Activated CD8-positive, alpha-beta T cell treated with anti-CD3 and anti-CD28 coated beads for 36 hours (primary cell): ENCODE results near the gene LY86. TPM values are rescaled to one million over a fixed set of nuclear protein-coding genes. Genes with fewer than 3 reads are reported as not detected.

Experiments
- ATAC-seq: fragments of 200-7000 bp; cut with Tn5 transposase; one replicate; pipeline ENCODE4 v1.10.0; 2021; ENCODE audit warnings: mild to moderate bottlenecking, moderate library complexity
- CTCF ChIA-PET: fragments of 350-600 bp; sonication (Branson Sonifier 250); formaldehyde crosslinking; loops from one replicate; lab custom pipeline; 2021; ENCODE audit warnings: antibody characterized with exemption; lab: Charles Lee
- POLR2A ChIA-PET: fragments of 350-600 bp; sonication (Branson Sonifier 250); formaldehyde crosslinking; loops from one replicate; lab custom pipeline; 2021; ENCODE audit warnings: antibody characterized with exemption; lab: Charles Lee
- DNase-seq: peaks from one replicate; pipeline ENCODE4 v3.0.0-alpha.2; 2020
- H3K27ac Mint-ChIP-seq: one replicate; pipeline ENCODE4 v1.8.0; 2021; ENCODE audit warnings: mild to moderate bottlenecking, mixed read lengths
- H3K27me3 Mint-ChIP-seq: one replicate; pipeline ENCODE4 v1.8.0; 2021; ENCODE audit warnings: mixed read lengths
- H3K36me3 Mint-ChIP-seq: one replicate; pipeline ENCODE4 v1.8.0; 2021; ENCODE audit warnings: low read depth, mixed read lengths
- H3K4me1 Mint-ChIP-seq: one replicate; pipeline ENCODE4 v1.8.0; 2021; ENCODE audit warnings: low read depth, mixed read lengths
- H3K4me3 Mint-ChIP-seq: one replicate; pipeline ENCODE4 v1.8.0; 2021; ENCODE audit warnings: mild to moderate bottlenecking, moderate library complexity, mixed read lengths
- H3K9me3 Mint-ChIP-seq: one replicate; pipeline ENCODE4 v1.8.0; 2021; ENCODE audit warnings: mixed read lengths
- CTCF ChIP-seq: fragments of 200-600 bp; IDR thresholded peaks from one replicate; pipeline ENCODE4 v1.8.0; 2022; ENCODE audit warnings: antibody characterized with exemption, mild to moderate bottlenecking
- intact Hi-C: fragments of 100-400 bp; cut with micrococcal nuclease; formaldehyde crosslinking; loops from one replicate; pipeline ENCODE4 v1.10.0; 2022
- total RNA-seq, 2 experiments: library from RNA; stranded (reverse); gene quantifications; one replicate each; pipeline ENCODE4 v1.2.3, GENCODE V29; 2021

The LY86 gene
- total RNA-seq, 2 experiments from 2014 or later = 0.32 TPM; not detected in 1

- TF ChIP-seq CTCF = no peak
- CTCF ChIA-PET = interaction anchor here (0.7 kb wide), 1 partner anchor 11 kb away, joined by 3 read pairs; no protein-coding TSS in a partner anchor
- H3K27me3 Mint-ChIP-seq = no peaks in the 10 kb centered on the region
- peaks cover 36% of the 10 kb centered on the region for H3K4me1 Mint-ChIP-seq
- H3K27ac Mint-ChIP-seq = no peak overlapping the region
- no peak overlapping the region for H3K4me3 Mint-ChIP-seq
- ATAC-seq (no peak), DNase-seq (no peak)
- no peaks in the 10 kb centered on the region for H3K9me3 Mint-ChIP-seq
- H3K36me3 Mint-ChIP-seq = peaks cover 4% of the 10 kb centered on the region
- POLR2A ChIA-PET = interaction anchor here (1.1 kb wide), 1 partner anchor 31 kb away, joined by 3 read pairs; no protein-coding TSS in a partner anchor
- intact Hi-C loops = no loop called here
Measured at GRCh38 chr6:6616656-6617055, 28.1 kb downstream of the LY86 start.

- intact Hi-C loops = no loop called here
Measured at GRCh38 chr6:6619021-6619794, 30.7 kb downstream of the LY86 start.

GRCh38 chr6:6620766-6621425 lies 32.4 kb downstream of the LY86 start:
- Mint-ChIP-seq H3K4me1 (peaks cover 12% of the 10 kb centered on the region), H3K9me3 (no peaks in the 10 kb centered on the region), H3K27me3 (no peaks in the 10 kb centered on the region), H3K27ac (no peak overlapping the region), H3K4me3 (no peak overlapping the region), H3K36me3 (no peaks in the 10 kb centered on the region)
- POLR2A ChIA-PET = interaction anchor here (0.7 kb wide), 1 partner anchor 1715 kb away, joined by 3 read pairs; no protein-coding TSS in a partner anchor
- DNase-seq = no peak
- intact Hi-C loops = no loop called here
- CTCF ChIA-PET = no interaction called here
- no peak for TF ChIP-seq CTCF
- ATAC-seq = no peak

More at GRCh38 chr6:6619021-6619794, 30.7 kb downstream of the LY86 start:
- Mint-ChIP-seq H3K4me3 (no peak overlapping the region), H3K27me3 (no peaks in the 10 kb centered on the region), H3K4me1 (peaks cover 16% of the 10 kb centered on the region), H3K9me3 (no peaks in the 10 kb centered on the region), H3K36me3 (no peaks in the 10 kb centered on the region), H3K27ac (no peak overlapping the region)
- ATAC-seq = no peak
- DNase-seq = no peak
- ChIA-PET CTCF (interaction anchor here (0.9 to 1.7 kb wide), 3 partner anchors 11 to 63 kb away, joined by 3 read pairs; no protein-coding TSS in a partner anchor), POLR2A (interaction anchor here (0.7 kb wide), 1 partner anchor 8 kb away, joined by 3 read pairs; no protein-coding TSS in a partner anchor)
- TF ChIP-seq CTCF = no peak

GRCh38 chr6:6622501-6622900 lies 34.0 kb downstream of the LY86 start:
- no peaks in the 10 kb centered on the region for H3K36me3 Mint-ChIP-seq
- no peak overlapping the region for H3K4me3 Mint-ChIP-seq
- CTCF ChIA-PET = no interaction called here
- DNase-seq (no peak), ATAC-seq (no peak)
- POLR2A ChIA-PET = no interaction called here
- H3K27ac Mint-ChIP-seq = no peak overlapping the region
- H3K9me3 Mint-ChIP-seq = no peaks in the 10 kb centered on the region
- no peaks in the 10 kb centered on the region for H3K27me3 Mint-ChIP-seq
- H3K4me1 Mint-ChIP-seq = peaks cover 12% of the 10 kb centered on the region
- intact Hi-C loops = no loop called here
- TF ChIP-seq CTCF = no peak
